GM23338 (cell line): ENCODE results near the gene PLIN5. TPM values are rescaled to one million over a fixed set of nuclear protein-coding genes. Genes with fewer than 3 reads are reported as not detected.

Experiments
- ATAC-seq: fragments of 200-7000 bp; cut with Tn5 transposase; 3 replicates; pipeline ENCODE4 v1.9.1; 2020
- DNase-seq: peaks from one replicate; pipeline ENCODE4 v3.0.0-alpha.2; 2015; ENCODE audit warnings: low spot score
- H2AFZ ChIP-seq: fragments of 200-600 bp; sonication (generic); 2 replicates; pipeline ENCODE4 v1.8.0; 2016; ENCODE audit warnings: antibody characterized with exemption, mild to moderate bottlenecking, moderate library complexity
- H3F3A ChIP-seq: fragments of 200-600 bp; sonication (generic); replicated peaks from 2 replicates; pipeline ENCODE4 v1.8.0; 2017; ENCODE audit warnings: antibody characterized with exemption, mixed run types, low read depth
- H3K27ac ChIP-seq: fragments of 200-600 bp; sonication (generic); 2 replicates; pipeline ENCODE4 v1.6.1; 2016; ENCODE audit warnings: low read depth
- H3K27me3 ChIP-seq: fragments of 200-600 bp; sonication (generic); 2 replicates; pipeline ENCODE4 v1.8.0; 2016; ENCODE audit warnings: mild to moderate bottlenecking, mixed run types, moderate library complexity; ENCODE audit not compliant: insufficient read depth
- H3K36me3 ChIP-seq: fragments of 200-600 bp; sonication (generic); 2 replicates; pipeline ENCODE4 v1.8.0; 2016; ENCODE audit warnings: mild to moderate bottlenecking; ENCODE audit not compliant: insufficient read depth
- H3K4me1 ChIP-seq: fragments of 200-600 bp; sonication (generic); 2 replicates; pipeline ENCODE4 v1.8.0; 2016; ENCODE audit warnings: mild to moderate bottlenecking, moderate library complexity; ENCODE audit not compliant: insufficient read depth
- H3K4me2 ChIP-seq: fragments of 200-600 bp; sonication (generic); 2 replicates; pipeline ENCODE4 v1.7.1; 2017; ENCODE audit warnings: mixed run types
- H3K4me3 ChIP-seq: fragments of 200-600 bp; sonication (generic); 2 replicates; pipeline ENCODE4 v1.6.1; 2016; ENCODE audit warnings: mixed run types
- H3K79me2 ChIP-seq: fragments of 200-600 bp; sonication (generic); replicated peaks from 2 replicates; pipeline ENCODE4 v1.8.0; 2017; ENCODE audit warnings: mild to moderate bottlenecking; ENCODE audit not compliant: insufficient read depth
- H3K9me2 ChIP-seq: fragments of 200-600 bp; sonication (generic); 2 replicates; pipeline ENCODE4 v1.8.0; 2017; ENCODE audit not compliant: insufficient read depth
- H4K20me1 ChIP-seq: fragments of 200-600 bp; sonication (generic); replicated peaks from 2 replicates; pipeline ENCODE4 v1.8.0; 2017; ENCODE audit warnings: mild to moderate bottlenecking; ENCODE audit not compliant: insufficient read depth
- H3K27ac Mint-ChIP-seq: 2 replicates; pipeline ENCODE4 v1.8.0; 2020; ENCODE audit warnings: inconsistent platforms, mild to moderate bottlenecking, moderate library complexity, mixed read lengths
- H3K27me3 Mint-ChIP-seq: 3 replicates; pipeline ENCODE4 v1.8.0; 2022; ENCODE audit warnings: low read depth, mild to moderate bottlenecking, moderate library complexity, mixed read lengths, inconsistent platforms; ENCODE audit not compliant: insufficient read depth, poor library complexity
- H3K36me3 Mint-ChIP-seq: 3 replicates; pipeline ENCODE4 v1.8.0; 2021; ENCODE audit warnings: low read depth, mild to moderate bottlenecking, inconsistent platforms, moderate library complexity, mixed read lengths
- H3K4me1 Mint-ChIP-seq: 3 replicates; pipeline ENCODE4 v1.8.0; 2020; ENCODE audit warnings: mild to moderate bottlenecking, inconsistent platforms, mixed read lengths
- H3K4me3 Mint-ChIP-seq: 3 replicates; pipeline ENCODE4 v1.8.0; 2021; ENCODE audit warnings: moderate library complexity, mild to moderate bottlenecking, inconsistent platforms, mixed read lengths
- H3K9me3 Mint-ChIP-seq: 3 replicates; pipeline ENCODE4 v1.8.0; 2020; ENCODE audit warnings: moderate library complexity, mild to moderate bottlenecking, inconsistent platforms, mixed read lengths
- CREB1 ChIP-seq: fragments of 250-450 bp; sonication (Bioruptor Pico); IDR thresholded peaks from 2 replicates; pipeline ENCODE4 v1.5.0; 2020; ENCODE audit warnings: low read depth, mild to moderate bottlenecking, moderate library complexity
- EZH2 ChIP-seq: fragments of 200-600 bp; sonication (generic); IDR thresholded peaks from one replicate; pipeline ENCODE4 v1.8.0; 2017; ENCODE audit warnings: antibody characterized with exemption, mild to moderate bottlenecking, low read depth; ENCODE audit not compliant: unreplicated experiment
- EZH2phosphoT487 ChIP-seq: fragments of 200-600 bp; sonication (generic); IDR thresholded peaks from one replicate; pipeline ENCODE4 v1.8.1; 2018; ENCODE audit warnings: antibody characterized with exemption; ENCODE audit not compliant: unreplicated experiment
- JUNB ChIP-seq: IDR thresholded peaks from one replicate; pipeline ENCODE4 v1.6.1; 2016; ENCODE audit warnings: antibody characterized with exemption; ENCODE audit not compliant: unreplicated experiment
- NANOG ChIP-seq: IDR thresholded peaks from 2 replicates; pipeline ENCODE4 v1.6.1; 2016; ENCODE audit warnings: antibody characterized with exemption, borderline replicate concordance
- STAT1 ChIP-seq: IDR thresholded peaks from one replicate; pipeline ENCODE4 v1.6.1; 2016; ENCODE audit warnings: antibody characterized with exemption; ENCODE audit not compliant: unreplicated experiment
- ZNF114 ChIP-seq: fragments of 250-450 bp; sonication (Bioruptor Pico); IDR thresholded peaks from 2 replicates; pipeline ENCODE4 v1.5.0; 2020; ENCODE audit warnings: mild to moderate bottlenecking, moderate library complexity
- ZNF331 ChIP-seq: fragments of 250-450 bp; sonication (Bioruptor Pico); IDR thresholded peaks from 2 replicates; pipeline ENCODE4 v1.5.0; 2020; ENCODE audit warnings: low read depth, mild to moderate bottlenecking, moderate library complexity
- ZNF462 ChIP-seq: fragments of 250-450 bp; sonication (Bioruptor Pico); IDR thresholded peaks from 2 replicates; pipeline ENCODE4 v1.5.0; 2020; ENCODE audit warnings: mild to moderate bottlenecking, moderate library complexity
- polyA plus RNA-seq: library from polyadenylated mRNA; unstranded; fragments of >200 nt; fragmentation: Nextera tagmentation; extraction: Ambion mirVana; gene quantifications from 2 replicates; pipeline ENCODE4 v1.2.1, GENCODE V29; 2016
- total RNA-seq: library from RNA; depleted of rRNA; stranded (reverse); fragments of >200 nt; shearing (Covaris generic); gene quantifications from 2 replicates; pipeline ENCODE4 v1.2.3, GENCODE V29; 2014
- TF ChIP-seq, protein P1 (sequence below): IDR thresholded peaks from 2 replicates; pipeline ENCODE4 v1.6.1; 2016; ENCODE audit warnings: antibody characterized with exemption
- TF ChIP-seq, protein P2 (sequence below), 2 experiments: fragments of 200-600 bp in 1 of 2; sonication (generic) in 1 of 2; conservative IDR thresholded peaks; 2 replicates each; pipeline versions ENCODE4 v1.5.1 to v1.6.1; 2016 to 2017; ENCODE audit warnings: antibody characterized with exemption in 2 of 2, low read depth in 2 of 2, mild to moderate bottlenecking in 2 of 2, moderate library complexity in 1 of 2

PLIN5 gene
- total and polyA plus RNA-seq, 2 experiments from 2014 or later = 1.9 to 3.5 TPM

DNA sequence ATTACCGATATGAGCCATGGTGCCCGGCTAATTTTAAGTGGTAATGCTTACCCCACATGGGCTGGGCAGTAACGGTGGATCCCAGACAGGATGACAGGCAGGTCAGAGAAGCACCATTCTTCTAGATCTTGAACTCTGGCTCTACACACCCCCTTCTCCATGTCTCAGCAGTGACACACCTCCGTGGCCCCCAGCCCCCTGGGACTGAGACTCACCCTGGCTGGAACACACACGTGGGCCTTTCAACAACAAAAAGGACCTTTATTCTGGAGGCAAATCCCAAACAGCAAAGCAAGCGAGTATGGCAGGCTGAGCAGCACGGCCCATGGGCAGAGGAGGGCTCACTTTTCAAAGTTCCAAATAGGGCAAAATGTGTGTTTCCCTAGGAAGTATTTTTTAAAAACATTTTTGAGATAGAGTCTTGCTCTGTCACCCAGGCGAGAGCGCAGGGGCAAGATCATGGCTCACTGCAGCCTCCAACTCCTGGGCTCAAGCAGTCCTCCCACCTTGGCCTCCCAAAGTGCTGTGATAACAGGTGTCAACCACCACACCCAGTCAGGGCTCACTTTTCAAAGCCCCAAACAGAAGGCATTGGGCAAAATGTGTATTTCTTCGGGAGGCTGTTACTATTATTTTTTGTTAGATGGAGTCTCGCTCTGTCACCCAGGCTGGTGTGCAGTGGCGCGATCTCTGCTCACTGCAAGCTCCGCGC lies 12.6 kb downstream of the PLIN5 start:
- Histone ChIP-seq H3K4me2 (no peak overlapping the region), H3F3A (no peaks in the 10 kb centered on the region), H3K9me2 (no peaks in the 10 kb centered on the region), H3K4me3 (no peak overlapping the region), H3K36me3 (no peaks in the 10 kb centered on the region), H3K27me3 (0 out of 2 replicates have a peak, but pooled peaks cover 6% of the 10 kb centered on the region), H3K4me1 (no peaks in the 10 kb centered on the region), H3K79me2 (no peaks in the 10 kb centered on the region), H4K20me1 (no peaks in the 10 kb centered on the region; the same call in 1 of the 2 replicates), H2AFZ (no peak overlapping the region), H3K27ac (no peak overlapping the region)
- H3K27ac Mint-ChIP-seq = no peak overlapping the region
- peaks cover 22% of the 10 kb centered on the region for H3K27me3 Mint-ChIP-seq
- H3K4me1 Mint-ChIP-seq = peaks cover 4% of the 10 kb centered on the region
- no peak for ATAC-seq
- H3K36me3 Mint-ChIP-seq = peaks cover 2% of the 10 kb centered on the region; the same call in 1 of the 3 replicates
- H3K9me3 Mint-ChIP-seq = peaks cover 3% of the 10 kb centered on the region; the same call in 2 of the 3 replicates
- TF ChIP-seq NANOG = no peak
- no peak for TF ChIP-seq EZH2
- TF ChIP-seq ZNF114 (CRISPR knock-in tag) = no peak
- TF ChIP-seq JUNB = no peak
- no peak for TF ChIP-seq STAT1
- no peak overlapping the region for H3K4me3 Mint-ChIP-seq
- no peak for DNase-seq

- Mint-ChIP-seq H3K27me3 (peaks cover 25% of the 10 kb centered on the region), H3K4me3 (no peak overlapping the region), H3K4me1 (peaks cover 4% of the 10 kb centered on the region), H3K36me3 (peaks cover 2% of the 10 kb centered on the region; the same call in 1 of the 3 replicates), H3K9me3 (peaks cover 3% of the 10 kb centered on the region; the same call in 2 of the 3 replicates), H3K27ac (no peak overlapping the region)
- H4K20me1 ChIP-seq = no peaks in the 10 kb centered on the region; the same call in 1 of the 2 replicates
- H3K27ac ChIP-seq = no peak overlapping the region
- 0 out of 2 replicates have a peak, but pooled peaks cover 6% of the 10 kb centered on the region for H3K27me3 ChIP-seq
- no peak overlapping the region for H3K4me2 ChIP-seq
- no peaks in the 10 kb centered on the region for H3K36me3 ChIP-seq
- DNase-seq (no peak), ATAC-seq (no peak)
- no peaks in the 10 kb centered on the region for H3F3A ChIP-seq
- H3K9me2 ChIP-seq = no peaks in the 10 kb centered on the region
- no peak overlapping the region for H2AFZ ChIP-seq
- H3K79me2 ChIP-seq = no peaks in the 10 kb centered on the region
- no peak overlapping the region for H3K4me3 ChIP-seq
- no peaks in the 10 kb centered on the region for H3K4me1 ChIP-seq
- TF ChIP-seq ZNF462 (CRISPR knock-in tag) = no peak
- no peak for TF ChIP-seq CREB1 (CRISPR knock-in tag)
- no peak for TF ChIP-seq ZNF114 (CRISPR knock-in tag)
- no peak for TF ChIP-seq ZNF331 (CRISPR knock-in tag)
- TF ChIP-seq JUNB = no peak
- no peak for TF ChIP-seq STAT1
- no peak for TF ChIP-seq EZH2
- no peak for TF ChIP-seq EZH2phosphoT487
- TF ChIP-seq, protein P1, sequence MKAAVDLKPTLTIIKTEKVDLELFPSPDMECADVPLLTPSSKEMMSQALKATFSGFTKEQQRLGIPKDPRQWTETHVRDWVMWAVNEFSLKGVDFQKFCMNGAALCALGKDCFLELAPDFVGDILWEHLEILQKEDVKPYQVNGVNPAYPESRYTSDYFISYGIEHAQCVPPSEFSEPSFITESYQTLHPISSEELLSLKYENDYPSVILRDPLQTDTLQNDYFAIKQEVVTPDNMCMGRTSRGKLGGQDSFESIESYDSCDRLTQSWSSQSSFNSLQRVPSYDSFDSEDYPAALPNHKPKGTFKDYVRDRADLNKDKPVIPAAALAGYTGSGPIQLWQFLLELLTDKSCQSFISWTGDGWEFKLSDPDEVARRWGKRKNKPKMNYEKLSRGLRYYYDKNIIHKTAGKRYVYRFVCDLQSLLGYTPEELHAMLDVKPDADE = no peak
- TF ChIP-seq, protein P2, sequence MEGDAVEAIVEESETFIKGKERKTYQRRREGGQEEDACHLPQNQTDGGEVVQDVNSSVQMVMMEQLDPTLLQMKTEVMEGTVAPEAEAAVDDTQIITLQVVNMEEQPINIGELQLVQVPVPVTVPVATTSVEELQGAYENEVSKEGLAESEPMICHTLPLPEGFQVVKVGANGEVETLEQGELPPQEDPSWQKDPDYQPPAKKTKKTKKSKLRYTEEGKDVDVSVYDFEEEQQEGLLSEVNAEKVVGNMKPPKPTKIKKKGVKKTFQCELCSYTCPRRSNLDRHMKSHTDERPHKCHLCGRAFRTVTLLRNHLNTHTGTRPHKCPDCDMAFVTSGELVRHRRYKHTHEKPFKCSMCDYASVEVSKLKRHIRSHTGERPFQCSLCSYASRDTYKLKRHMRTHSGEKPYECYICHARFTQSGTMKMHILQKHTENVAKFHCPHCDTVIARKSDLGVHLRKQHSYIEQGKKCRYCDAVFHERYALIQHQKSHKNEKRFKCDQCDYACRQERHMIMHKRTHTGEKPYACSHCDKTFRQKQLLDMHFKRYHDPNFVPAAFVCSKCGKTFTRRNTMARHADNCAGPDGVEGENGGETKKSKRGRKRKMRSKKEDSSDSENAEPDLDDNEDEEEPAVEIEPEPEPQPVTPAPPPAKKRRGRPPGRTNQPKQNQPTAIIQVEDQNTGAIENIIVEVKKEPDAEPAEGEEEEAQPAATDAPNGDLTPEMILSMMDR (conservative IDR thresholded peaks at IDR 0.05; ENCODE audit: low read depth in 2 of 2) = no peak
Observed at GRCh38 chr19:4521888-4522242, 13.2 kb downstream of the PLIN5 start.
